H9 (cell line): ENCODE measurements around the gene TMEM114. TPM values are rescaled to one million over a fixed set of nuclear protein-coding genes. Genes with fewer than 3 reads are reported as not detected.

Experiments
- DNase-seq: peaks from one replicate; pipeline ENCODE4 v3.0.0-alpha.2; 2017
- H2AFZ ChIP-seq: one replicate; pipeline ENCODE4 v1.6.1; 2013; ENCODE audit warnings: mild to moderate bottlenecking, low read length, control low read depth, moderate library complexity
- H2AK5ac ChIP-seq: 2 replicates; pipeline ENCODE4 v1.6.1; 2013; ENCODE audit warnings: low read length, control low read depth, mixed read lengths; ENCODE audit not compliant: insufficient read length
- H2BK120ac ChIP-seq: one replicate; pipeline ENCODE4 v1.6.1; 2013; ENCODE audit warnings: low read depth, mild to moderate bottlenecking, low read length, control low read depth, inconsistent platforms; ENCODE audit not compliant: poor library complexity, severe bottlenecking
- H2BK12ac ChIP-seq: 2 replicates; pipeline ENCODE4 v1.6.1; 2013; ENCODE audit warnings: low read length, control low read depth, mixed read lengths, low read depth; ENCODE audit not compliant: insufficient read length
- H2BK15ac ChIP-seq: 2 replicates; pipeline ENCODE4 v1.6.1; 2013; ENCODE audit warnings: low read depth, low read length, control low read depth
- H2BK20ac ChIP-seq: one replicate; pipeline ENCODE4 v1.6.1; 2013; ENCODE audit warnings: low read depth, mild to moderate bottlenecking, low read length, control low read depth, inconsistent platforms; ENCODE audit not compliant: poor library complexity, severe bottlenecking
- H2BK5ac ChIP-seq: 2 replicates; pipeline ENCODE4 v1.6.1; 2013; ENCODE audit warnings: low read length, control low read depth, mixed read lengths; ENCODE audit not compliant: insufficient read length
- H3K14ac ChIP-seq: 2 replicates; pipeline ENCODE4 v1.6.1; 2013; ENCODE audit warnings: low read length, control low read depth; ENCODE audit not compliant: insufficient read depth
- H3K18ac ChIP-seq: 2 replicates; pipeline ENCODE4 v1.6.1; 2013; ENCODE audit warnings: low read depth, mild to moderate bottlenecking, mixed read lengths, low read length, control low read depth; ENCODE audit not compliant: insufficient read length
- H3K23ac ChIP-seq: 2 replicates; pipeline ENCODE4 v1.6.1; 2013; ENCODE audit warnings: low read length, control low read depth, mixed read lengths, low read depth; ENCODE audit not compliant: insufficient read length
- H3K23me2 ChIP-seq: 2 replicates; pipeline ENCODE4 v1.6.1; 2013; ENCODE audit warnings: low read depth, mild to moderate bottlenecking, mixed read lengths, low read length, control low read depth; ENCODE audit not compliant: insufficient read length, poor library complexity, severe bottlenecking
- H3K27ac ChIP-seq: 2 replicates; pipeline ENCODE4 v1.5.1; 2013; ENCODE audit warnings: low read length, control low read depth, mixed read lengths, low read depth; ENCODE audit not compliant: insufficient read length
- H3K27me3 ChIP-seq: 2 replicates; pipeline ENCODE4 v1.6.1; 2013; ENCODE audit warnings: low read length, control low read depth, inconsistent platforms; ENCODE audit not compliant: insufficient read depth
- H3K4ac ChIP-seq: 2 replicates; pipeline ENCODE4 v1.6.1; 2013; ENCODE audit warnings: low read depth, mild to moderate bottlenecking, control low read depth, inconsistent platforms, low read length, moderate library complexity
- H3K4me1 ChIP-seq: 2 replicates; pipeline ENCODE4 v1.6.1; 2013; ENCODE audit warnings: low read length, control low read depth, inconsistent platforms; ENCODE audit not compliant: insufficient read depth
- H3K4me2 ChIP-seq: 2 replicates; pipeline ENCODE4 v1.6.1; 2013; ENCODE audit warnings: low read length, control low read depth, mixed read lengths; ENCODE audit not compliant: insufficient read length, insufficient read depth
- H3K56ac ChIP-seq: 2 replicates; pipeline ENCODE4 v1.6.1; 2013; ENCODE audit warnings: low read depth, mild to moderate bottlenecking, mixed read lengths, low read length, control low read depth; ENCODE audit not compliant: insufficient read length
- H3K79me1 ChIP-seq: 2 replicates; pipeline ENCODE4 v1.6.1; 2013; ENCODE audit warnings: low read depth, mild to moderate bottlenecking, moderate library complexity, low read length, control low read depth, inconsistent platforms; ENCODE audit not compliant: insufficient read depth, poor library complexity, severe bottlenecking
- H3K79me2 ChIP-seq: 2 replicates; pipeline ENCODE4 v1.6.1; 2013; ENCODE audit warnings: low read length, control low read depth, inconsistent platforms; ENCODE audit not compliant: insufficient read depth
- H3K9ac ChIP-seq: 2 replicates; pipeline ENCODE4 v1.6.1; 2013; ENCODE audit warnings: low read length, control low read depth, mixed read lengths; ENCODE audit not compliant: insufficient read length; ENCODE audit errors: extremely low read depth
- H3K9me3 ChIP-seq: one replicate; pipeline ENCODE4 v1.6.1; 2013; ENCODE audit warnings: low read depth, low read length, inconsistent platforms; ENCODE audit not compliant: control insufficient read depth
- H3T11ph ChIP-seq: one replicate; pipeline ENCODE4 v1.6.1; 2013; ENCODE audit warnings: mild to moderate bottlenecking, low read length, control low read depth, inconsistent platforms
- H4K20me1 ChIP-seq: one replicate; pipeline ENCODE4 v1.6.1; 2013; ENCODE audit not compliant: control insufficient read depth, insufficient read length, insufficient read depth
- H4K5ac ChIP-seq: 2 replicates; pipeline ENCODE4 v1.6.1; 2013; ENCODE audit warnings: low read depth, mild to moderate bottlenecking, mixed read lengths, low read length, control low read depth; ENCODE audit not compliant: insufficient read length
- H4K8ac ChIP-seq: replicated peaks from 2 replicates; pipeline ENCODE4 v1.6.1; 2013; ENCODE audit warnings: low read length, control low read depth, mixed read lengths, low read depth; ENCODE audit not compliant: insufficient read length
- H4K91ac ChIP-seq: 2 replicates; pipeline ENCODE4 v1.6.1; 2013; ENCODE audit warnings: low read depth, mild to moderate bottlenecking, moderate library complexity, mixed read lengths, low read length, control low read depth; ENCODE audit not compliant: insufficient read length
- H3K27ac Mint-ChIP-seq, 3 experiments: 2 replicates in 2 of 3; 3 replicates in 1 of 3; pipeline ENCODE4 v1.8.0; 2020 to 2021; ENCODE audit warnings: mixed read lengths in 3 of 3, mild to moderate bottlenecking in 1 of 3, moderate library complexity in 1 of 3
- H3K27me3 Mint-ChIP-seq: 2 replicates; pipeline ENCODE4 v1.8.0; 2021; ENCODE audit warnings: low read depth, mild to moderate bottlenecking, moderate library complexity, mixed read lengths
- H3K36me3 Mint-ChIP-seq, 3 experiments: 2 replicates in 2 of 3; 3 replicates in 1 of 3; pipeline ENCODE4 v1.8.0; 2020 to 2021; ENCODE audit warnings: low read depth in 3 of 3, mixed read lengths in 3 of 3; ENCODE audit not compliant: insufficient read depth in 1 of 3
- H3K4me1 Mint-ChIP-seq, 2 experiments: 2 replicates each; pipeline ENCODE4 v1.8.0; 2020; ENCODE audit warnings: mixed read lengths in 2 of 2
- H3K4me3 Mint-ChIP-seq, 2 experiments: 2 replicates in 1 of 2; 3 replicates in 1 of 2; pipeline ENCODE4 v1.8.0; 2020 to 2021; ENCODE audit warnings: mild to moderate bottlenecking in 2 of 2, mixed read lengths in 2 of 2, moderate library complexity in 1 of 2
- H3K9me3 Mint-ChIP-seq, 2 experiments: 2 replicates in 1 of 2; 3 replicates in 1 of 2; pipeline ENCODE4 v1.8.0; 2020; ENCODE audit warnings: mild to moderate bottlenecking in 2 of 2, mixed read lengths in 2 of 2, moderate library complexity in 1 of 2
- CTCF ChIP-seq: fragments of 200-600 bp; sonication (generic); conservative IDR thresholded peaks from 3 replicates; pipeline ENCODE4 v1.8.0; 2021; ENCODE audit warnings: antibody characterized with exemption, mild to moderate bottlenecking
- WGBS: extraction: QIAGEN DNeasy Blood & Tissue Kit; methylation state at CpG from one replicate; pipeline ENCODE4 v1.1.7; 2013; ENCODE audit warnings: missing lambda C conversion rate, low lambda C conversion rate, mixed read lengths; ENCODE audit not compliant: insufficient read length; ENCODE audit errors: extremely low coverage; 5-methylcytosine and 5-hydroxymethylcytosine counted together
- total RNA-seq: library from RNA; stranded (reverse); gene quantifications from 2 replicates; pipeline ENCODE4 v1.2.1, GENCODE V29; 2021

The TMEM114 gene
- total RNA-seq, 1 experiment from 2014 or later, result 0.33 TPM

GRCh38 chr16:8528471-8528870 is 61.8 kb downstream of the TMEM114 start:
- no CpG with 5 or more reads among the region's 5 CpGs for WGBS
- H3T11ph ChIP-seq, result no peak overlapping the region
- H3K4me1 Mint-ChIP-seq, result peaks cover 12 to 22% of the 10 kb centered on the region in 2 experiments
- H3K9ac ChIP-seq, result no peak overlapping the region
- H4K91ac ChIP-seq, result no peak overlapping the region
- H2BK5ac ChIP-seq, result no peak overlapping the region
- H2BK120ac ChIP-seq, result no peak overlapping the region
- H4K20me1 ChIP-seq, result no peaks in the 10 kb centered on the region
- H3K23me2 ChIP-seq, result no peaks in the 10 kb centered on the region
- H3K9me3 Mint-ChIP-seq, result no peaks in the 10 kb centered on the region
- H3K4me2 ChIP-seq, result no peak overlapping the region
- no peak overlapping the region for H3K4me3 Mint-ChIP-seq
- no peaks in the 10 kb centered on the region for H3K79me1 ChIP-seq
- H4K5ac ChIP-seq, result no peak overlapping the region
- H2BK12ac ChIP-seq, result no peak overlapping the region
- no peaks in the 10 kb centered on the region for H3K9me3 ChIP-seq
- H3K27ac ChIP-seq, result no peak overlapping the region
- H3K79me2 ChIP-seq, result no peaks in the 10 kb centered on the region
- H3K27me3 Mint-ChIP-seq, result peaks cover 24% of the 10 kb centered on the region
- H3K14ac ChIP-seq, result no peak overlapping the region
- no peak overlapping the region; a peak in 2 of 7 replicates for H3K27ac Mint-ChIP-seq
- H3K56ac ChIP-seq, result no peak overlapping the region
- TF ChIP-seq CTCF, result no peak
- H3K18ac ChIP-seq, result no peak overlapping the region
- H4K8ac ChIP-seq, result no peak overlapping the region
- no peak overlapping the region for H3K23ac ChIP-seq
- no peaks in the 10 kb centered on the region for H3K36me3 Mint-ChIP-seq
- no peak overlapping the region for H2BK15ac ChIP-seq
- H3K4ac ChIP-seq, result no peak overlapping the region
- no peak for DNase-seq
- no peak overlapping the region for H2BK20ac ChIP-seq
- no peak overlapping the region for H2AFZ ChIP-seq
- no peaks in the 10 kb centered on the region for H3K27me3 ChIP-seq
- H3K4me1 ChIP-seq, result no peaks in the 10 kb centered on the region
- H2AK5ac ChIP-seq, result no peak overlapping the region
